OCI-LY1 (cell line): Measurements from ENCODE around the gene ADGRF1.

Experiments
- H2AFZ ChIP-seq: fragments of 200-600 bp; sonication (generic), shearing (Covaris generic); 2 replicates; pipeline ENCODE4 v1.6.0; 2014; ENCODE audit warnings: antibody characterized with exemption, mild to moderate bottlenecking, low read length
- H3F3A ChIP-seq: fragments of 200-600 bp; sonication (generic), shearing (Covaris generic); 2 replicates; pipeline ENCODE4 v1.6.0; 2014; ENCODE audit warnings: mild to moderate bottlenecking, antibody characterized with exemption, low read length, moderate library complexity; ENCODE audit not compliant: insufficient read depth
- H3K27ac ChIP-seq: fragments of 200-600 bp; sonication (generic); 2 replicates; pipeline ENCODE4 v1.5.1; 2014; ENCODE audit warnings: low read length, mixed run types, mild to moderate bottlenecking, low read depth; ENCODE audit not compliant: poor library complexity, severe bottlenecking
- H3K27me3 ChIP-seq: fragments of 200-600 bp; sonication (generic); 2 replicates; pipeline ENCODE4 v1.6.0; 2014; ENCODE audit warnings: antibody characterized with exemption, mild to moderate bottlenecking, low read length, moderate library complexity; ENCODE audit not compliant: insufficient read depth
- H3K36me3 ChIP-seq: fragments of 200-600 bp; sonication (generic); 2 replicates; pipeline ENCODE4 v1.6.1; 2014; ENCODE audit warnings: mild to moderate bottlenecking, antibody characterized with exemption, low read length, moderate library complexity, mixed read lengths; ENCODE audit not compliant: insufficient read depth
- H3K4me1 ChIP-seq: fragments of 200-600 bp; sonication (generic); 2 replicates; pipeline ENCODE4 v1.5.1; 2014; ENCODE audit warnings: mild to moderate bottlenecking, low read length, moderate library complexity; ENCODE audit not compliant: insufficient read depth, severe bottlenecking
- H3K4me2 ChIP-seq: fragments of 200-600 bp; sonication (generic), shearing (Covaris generic); 2 replicates; pipeline ENCODE4 v1.6.1; 2014; ENCODE audit warnings: low read length
- H3K4me3 ChIP-seq: fragments of 200-600 bp; sonication (generic); 2 replicates; pipeline ENCODE4 v1.5.1; 2014; ENCODE audit warnings: low read length, low read depth, mild to moderate bottlenecking, mixed read lengths; ENCODE audit not compliant: poor library complexity, severe bottlenecking
- H3K79me2 ChIP-seq: fragments of 200-600 bp; shearing (Covaris generic); 2 replicates; pipeline ENCODE4 v1.6.1; 2016; ENCODE audit warnings: mixed run types, low read length, mixed read lengths; ENCODE audit not compliant: insufficient read depth
- H3K9ac ChIP-seq: fragments of 200-600 bp; sonication (generic), shearing (Covaris generic); 2 replicates; pipeline ENCODE4 v1.6.1; 2014; ENCODE audit warnings: mild to moderate bottlenecking, low read length, mixed read lengths
- H3K9me2 ChIP-seq: fragments of 200-600 bp; sonication (generic), shearing (Covaris generic); 2 replicates; pipeline ENCODE4 v1.6.1; 2014; ENCODE audit warnings: low read depth, mild to moderate bottlenecking, low read length, mixed read lengths
- H3K9me3 ChIP-seq: fragments of 200-600 bp; shearing (Covaris generic); 2 replicates; pipeline ENCODE4 v1.6.1; 2014; ENCODE audit warnings: low read length, mixed read lengths
- H4K20me1 ChIP-seq: fragments of 200-600 bp; sonication (generic), shearing (Covaris generic); 2 replicates; pipeline ENCODE4 v1.6.0; 2016; ENCODE audit warnings: mild to moderate bottlenecking, low read length; ENCODE audit not compliant: insufficient read depth
- CTCF ChIP-seq: fragments of 200-600 bp; sonication (generic), shearing (Covaris generic); IDR thresholded peaks from 2 replicates; pipeline ENCODE4 v1.5.1; 2017; ENCODE audit warnings: mild to moderate bottlenecking, antibody characterized with exemption, low read length, moderate library complexity, mixed read lengths
- EZH2 ChIP-seq: fragments of 200-600 bp; sonication (generic), shearing (Covaris generic); IDR thresholded peaks from 2 replicates; pipeline ENCODE4 v1.8.0; 2017; ENCODE audit warnings: borderline replicate concordance, mixed run types, mild to moderate bottlenecking, antibody characterized with exemption, low read length, moderate library complexity, mixed read lengths

Gene ADGRF1

GRCh38 chr6:47062346-47062745 lies 20.2 kb upstream of the ADGRF1 start:
- Histone ChIP-seq H3K4me1 (no peaks in the 10 kb centered on the region), H3K9ac (no peak overlapping the region), H3K79me2 (no peaks in the 10 kb centered on the region), H3F3A (no peaks in the 10 kb centered on the region), H3K27ac (no peak overlapping the region), H3K4me2 (no peak overlapping the region), H3K9me2 (no peaks in the 10 kb centered on the region), H3K27me3 (no peaks in the 10 kb centered on the region), H3K4me3 (no peak overlapping the region), H3K36me3 (no peaks in the 10 kb centered on the region), H2AFZ (no peak overlapping the region), H4K20me1 (no peaks in the 10 kb centered on the region), H3K9me3 (no peaks in the 10 kb centered on the region)
- TF ChIP-seq EZH2, result no peak

GRCh38 chr6:47061309-47062300 lies 19.5 kb upstream of the ADGRF1 start:
- no peaks in the 10 kb centered on the region for H3K9me3 ChIP-seq
- TF ChIP-seq EZH2 (no peak), CTCF (no peak)
- H3K4me3 ChIP-seq, result no peak overlapping the region
- no peaks in the 10 kb centered on the region for H3F3A ChIP-seq
- H3K9ac ChIP-seq, result no peak overlapping the region
- no peaks in the 10 kb centered on the region for H3K4me1 ChIP-seq
- no peaks in the 10 kb centered on the region for H3K36me3 ChIP-seq
- H3K27me3 ChIP-seq, result no peaks in the 10 kb centered on the region
- no peak overlapping the region for H2AFZ ChIP-seq
- H3K79me2 ChIP-seq, result no peaks in the 10 kb centered on the region
- no peaks in the 10 kb centered on the region for H4K20me1 ChIP-seq
- H3K4me2 ChIP-seq, result no peak overlapping the region
- H3K9me2 ChIP-seq, result no peaks in the 10 kb centered on the region
- H3K27ac ChIP-seq, result no peak overlapping the region

- Histone ChIP-seq H3K9me2 (no peaks in the 10 kb centered on the region), H3K9me3 (no peaks in the 10 kb centered on the region), H3K4me2 (no peak overlapping the region), H3K79me2 (no peaks in the 10 kb centered on the region), H3K4me3 (no peak overlapping the region), H3K27me3 (no peaks in the 10 kb centered on the region), H3K4me1 (no peaks in the 10 kb centered on the region), H4K20me1 (no peaks in the 10 kb centered on the region), H3K9ac (no peak overlapping the region), H3F3A (no peaks in the 10 kb centered on the region), H2AFZ (no peak overlapping the region), H3K27ac (no peak overlapping the region), H3K36me3 (no peaks in the 10 kb centered on the region)
- TF ChIP-seq EZH2 (no peak), CTCF (no peak)
These were observed 17.2 kb upstream of the ADGRF1 start for GRCh38 chr6:47059216-47059885.
